Ishikawa (cell line): ENCODE results near the gene LCE1E.

ENCODE experiments used
- CEBPB ChIP-seq: IDR thresholded peaks from 2 replicates; pipeline ENCODE4 v1.6.1; 2012
- CREB1 ChIP-seq: IDR thresholded peaks from 2 replicates; pipeline ENCODE4 v1.6.1; 2012; ENCODE audit warnings: low read depth
- EGR1 ChIP-seq: IDR thresholded peaks from 2 replicates; pipeline ENCODE4 v1.6.1; 2012
- EP300 ChIP-seq: IDR thresholded peaks from 2 replicates; pipeline ENCODE4 v1.6.1; 2012; ENCODE audit warnings: borderline replicate concordance
- FOXM1 ChIP-seq: IDR thresholded peaks from 2 replicates; pipeline ENCODE4 v1.6.1; 2012; ENCODE audit warnings: low read depth, borderline replicate concordance
- NFIC ChIP-seq: IDR thresholded peaks from 2 replicates; pipeline ENCODE4 v1.6.1; 2012
- RAD21 ChIP-seq: IDR thresholded peaks from 2 replicates; pipeline ENCODE4 v1.6.1; 2012; ENCODE audit warnings: low read depth
- REST ChIP-seq: IDR thresholded peaks from 2 replicates; pipeline ENCODE4 v1.6.1; 2012; ENCODE audit warnings: low read depth, mild to moderate bottlenecking
- TAF1 ChIP-seq: IDR thresholded peaks from 2 replicates; pipeline ENCODE4 v1.6.1; 2012; ENCODE audit warnings: low read depth, mild to moderate bottlenecking
- TCF12 ChIP-seq: IDR thresholded peaks from 2 replicates; pipeline ENCODE4 v1.6.1; 2012; ENCODE audit warnings: low read depth
- TEAD4 ChIP-seq: IDR thresholded peaks from 2 replicates; pipeline ENCODE4 v1.6.1; 2012
- USF1 ChIP-seq: IDR thresholded peaks from 2 replicates; pipeline ENCODE4 v1.6.1; 2012
- YY1 ChIP-seq: IDR thresholded peaks from 2 replicates; pipeline ENCODE4 v1.6.1; 2012; ENCODE audit warnings: low read depth
- ZBTB7A ChIP-seq: IDR thresholded peaks from 2 replicates; pipeline ENCODE4 v1.6.1; 2012; ENCODE audit warnings: low read depth
- TF ChIP-seq, protein P1 (sequence below): IDR thresholded peaks from 2 replicates; pipeline ENCODE4 v1.6.1; 2012

Gene LCE1E

GRCh38 chr1:152768847-152769533 is 17.1 kb upstream of the LCE1E start:
- TF ChIP-seq, protein P1, sequence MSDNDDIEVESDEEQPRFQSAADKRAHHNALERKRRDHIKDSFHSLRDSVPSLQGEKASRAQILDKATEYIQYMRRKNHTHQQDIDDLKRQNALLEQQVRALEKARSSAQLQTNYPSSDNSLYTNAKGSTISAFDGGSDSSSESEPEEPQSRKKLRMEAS: no peak
- TF ChIP-seq EGR1: no peak

DNA sequence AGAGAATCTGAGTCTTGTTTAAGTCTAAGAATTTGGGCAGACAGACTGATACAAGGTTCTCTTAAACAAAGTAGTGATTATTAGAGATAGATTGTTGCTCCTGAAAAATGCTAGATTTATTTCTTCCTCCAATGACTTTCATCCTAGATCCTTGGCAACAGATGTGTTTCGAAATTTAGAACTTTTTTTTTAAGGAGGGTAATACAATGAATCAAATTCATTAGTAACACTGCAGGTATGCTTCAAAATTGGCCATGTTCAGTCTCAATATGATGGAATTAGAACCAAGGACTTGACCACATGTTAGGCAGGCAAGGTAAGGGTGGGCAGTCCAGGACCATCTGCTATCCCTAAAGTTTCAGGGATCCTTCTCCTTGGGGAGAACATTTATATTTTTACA is 15.6 kb upstream of the LCE1E start:
- TF ChIP-seq EGR1 (no peak), USF1 (no peak)

DNA sequence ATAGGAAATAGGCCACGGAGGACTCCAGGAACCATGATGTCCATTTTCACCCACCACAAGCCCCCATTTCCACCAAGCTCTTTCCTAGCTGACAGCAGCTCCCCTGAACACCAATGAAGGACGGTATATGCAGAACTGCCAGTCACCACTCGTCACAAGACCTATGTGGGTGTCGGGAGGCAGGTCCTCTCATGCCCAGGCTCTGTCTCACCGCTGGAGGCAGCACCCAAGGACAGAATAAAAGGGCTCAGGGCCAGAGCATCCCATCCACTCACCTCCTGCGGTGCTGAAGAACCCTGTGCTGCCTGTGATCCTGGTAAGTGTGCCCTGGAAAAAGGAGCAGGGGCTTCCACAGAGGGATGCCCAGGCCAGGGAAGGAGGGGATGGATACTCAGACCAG is 11.2 kb upstream of the LCE1E start, which contains the start of gene LCE1F:
Gene LCE1F (plus strand): TSS at position 266 of the 400 bp plus-strand sequence. CDS start 1,232 bp downstream, outside the sequence.
- TF ChIP-seq YY1: no peak
- TF ChIP-seq REST: no peak
- no peak for TF ChIP-seq USF1
- TF ChIP-seq RAD21: no peak
- TF ChIP-seq CEBPB: no peak
- no peak for TF ChIP-seq CREB1
- TF ChIP-seq ZBTB7A: no peak
- TF ChIP-seq FOXM1: no peak
- TF ChIP-seq TEAD4: no peak
- no peak for TF ChIP-seq NFIC
- no peak for TF ChIP-seq TAF1
- TF ChIP-seq, protein P1: no peak
- no peak for TF ChIP-seq TCF12

GRCh38 chr1:152776361-152776760 is 9.7 kb upstream of the LCE1E start:
- TF ChIP-seq YY1: no peak
- TF ChIP-seq, protein P1: no peak
- no peak for TF ChIP-seq TAF1
- no peak for TF ChIP-seq USF1
- TF ChIP-seq REST: no peak
- no peak for TF ChIP-seq NFIC
- TF ChIP-seq CREB1: no peak
- TF ChIP-seq CEBPB: no peak
- TF ChIP-seq EGR1: no peak
- TF ChIP-seq EP300: no peak
- no peak for TF ChIP-seq ZBTB7A
- no peak for TF ChIP-seq TCF12
- no peak for TF ChIP-seq RAD21
- TF ChIP-seq FOXM1: no peak
- no peak for TF ChIP-seq TEAD4

GRCh38 chr1:152777510-152778137 is 8.4 kb upstream of the LCE1E start:
- TF ChIP-seq TAF1: no peak
- no peak for TF ChIP-seq EP300
- TF ChIP-seq TEAD4: no peak
- TF ChIP-seq, protein P1: no peak
- no peak for TF ChIP-seq USF1
- TF ChIP-seq REST: no peak
- TF ChIP-seq CEBPB: no peak
- TF ChIP-seq RAD21: no peak
- no peak for TF ChIP-seq TCF12
- no peak for TF ChIP-seq YY1
